A549 (cell line): Measurements from ENCODE around the gene MAGI2. TPM values are rescaled to one million over a fixed set of nuclear protein-coding genes. Genes with fewer than 3 reads are reported as not detected.

Experiments
- ATAC-seq, 2 experiments: fragments of 200-7000 bp in 1 of 2; fragments of >200 bp in 1 of 2; cut with Nextera tagmentation in 1 of 2; cut with Tn5 transposase in 1 of 2; 3 replicates each; pipeline versions ENCODE4 v1.8.0 to v1.9.1; 2018 to 2020; ENCODE audit warnings: mild to moderate bottlenecking in 1 of 2, moderate library complexity in 1 of 2
- CTCF ChIA-PET: fragments of 300-600 bp; sonication (Branson Sonifier 250); formaldehyde crosslinking; extraction: SDS; loops from one replicate; lab custom pipeline; 2021; ENCODE audit warnings: antibody characterized with exemption, inconsistent platforms; lab: Yijun Ruan, JAX
- POLR2A ChIA-PET: fragments of 350-600 bp; formaldehyde crosslinking; extraction: SDS; loops from one replicate; lab custom pipeline; 2021; ENCODE audit warnings: antibody characterized with exemption, inconsistent platforms; lab: Yijun Ruan, JAX
- DNase-seq, 2 experiments: peaks; one replicate each; pipeline versions ENCODE4 v3.0.0 to v3.0.0-alpha.2; 2011 to 2016; ENCODE audit warnings: low read depth in 1 of 2, low spot score in 1 of 2
- FAIRE-seq: peaks from 2 replicates; lab custom pipeline; 2011; peaks lifted over from hg19 to GRCh38; lab: Jason Lieb, UNC
- H3K27ac ChIP-seq, 2 experiments: fragments of >200 bp; sonication (Bioruptor Twin); formaldehyde crosslinking; 3 replicates each; pipeline ENCODE4 v1.5.1; 2016 to 2017
- H3K4me1 ChIP-seq: fragments of >200 bp; sonication (Bioruptor Twin); formaldehyde crosslinking; 3 replicates; pipeline ENCODE4 v1.6.1; 2016
- H3K4me2 ChIP-seq: fragments of >200 bp; sonication (Bioruptor Twin); formaldehyde crosslinking; 3 replicates; pipeline ENCODE4 v1.6.1; 2016
- H3K4me3 ChIP-seq: fragments of >200 bp; sonication (Bioruptor Twin); formaldehyde crosslinking; 3 replicates; pipeline ENCODE4 v1.5.1; 2016
- H3K9me3 ChIP-seq: fragments of >200 bp; sonication (Bioruptor Twin); formaldehyde crosslinking; 3 replicates; pipeline ENCODE4 v1.6.1; 2016
- ATOH8 ChIP-seq: fragments of 250-450 bp; sonication (Bioruptor Pico); IDR thresholded peaks from 2 replicates; pipeline ENCODE4 v1.5.0; 2020; ENCODE audit warnings: low read depth, mild to moderate bottlenecking, moderate library complexity
- BHLHE40 ChIP-seq: IDR thresholded peaks from 2 replicates; pipeline ENCODE4 v1.6.1; 2012; ENCODE audit warnings: low read depth, low read length, inconsistent platforms
- CBX8 ChIP-seq: fragments of 200-600 bp; sonication (generic); IDR thresholded peaks from 2 replicates; pipeline ENCODE4 v1.6.1; 2016
- CHD4 ChIP-seq: fragments of 200-600 bp; sonication (generic); IDR thresholded peaks from 2 replicates; pipeline ENCODE4 v1.6.1; 2016; ENCODE audit warnings: antibody characterized with exemption, mild to moderate bottlenecking, borderline replicate concordance
- EP300 ChIP-seq, 2 experiments: fragments of >200 bp; sonication (Bioruptor Twin); formaldehyde crosslinking; IDR thresholded peaks; 2 replicates in 1 of 2; 3 replicates in 1 of 2; pipeline ENCODE4 v1.6.1; 2016 to 2017
- FOSB ChIP-seq: fragments of 250-450 bp; sonication (Bioruptor Pico); IDR thresholded peaks from 2 replicates; pipeline ENCODE4 v1.5.0; 2020; ENCODE audit warnings: mild to moderate bottlenecking, moderate library complexity
- FOSL2 ChIP-seq, 2 experiments: fragments of 450-650 bp in 1 of 2; fragments of >200 bp in 1 of 2; sonication (Bioruptor Twin) in 1 of 2; formaldehyde crosslinking; IDR thresholded peaks; 2 replicates each; pipeline versions ENCODE4 v1.5.0 to v1.6.1; 2016 to 2020; ENCODE audit warnings: mild to moderate bottlenecking in 1 of 2, moderate library complexity in 1 of 2
- HMGXB4 ChIP-seq: fragments of 250-450 bp; sonication (Bioruptor Pico); IDR thresholded peaks from 2 replicates; pipeline ENCODE4 v1.5.0; 2021; ENCODE audit warnings: mild to moderate bottlenecking, moderate library complexity, borderline replicate concordance
- HOXA7 ChIP-seq: fragments of 250-450 bp; sonication (Bioruptor Pico); IDR thresholded peaks from 2 replicates; pipeline ENCODE4 v1.5.0; 2020; ENCODE audit warnings: mild to moderate bottlenecking, moderate library complexity
- HOXB13 ChIP-seq: fragments of 250-450 bp; sonication (Bioruptor Pico); IDR thresholded peaks from 2 replicates; pipeline ENCODE4 v1.5.0; 2020; ENCODE audit warnings: low read depth, mild to moderate bottlenecking, moderate library complexity
- JUN ChIP-seq, 2 experiments: fragments of >200 bp; sonication (Bioruptor Twin); formaldehyde crosslinking; IDR thresholded peaks; 2 replicates in 1 of 2; 3 replicates in 1 of 2; pipeline ENCODE4 v1.6.1; 2016 to 2017
- KDM1A ChIP-seq: fragments of 200-600 bp; sonication (generic); IDR thresholded peaks from 2 replicates; pipeline ENCODE4 v1.6.1; 2016; ENCODE audit warnings: low read depth, mild to moderate bottlenecking
- NFE2L2 ChIP-seq: fragments of 150-350 bp; conservative IDR thresholded peaks from 2 replicates; pipeline ENCODE4 v1.6.1; 2014; ENCODE audit warnings: low read length
- POLR2A ChIP-seq: IDR thresholded peaks from 2 replicates; pipeline ENCODE4 v1.6.1; 2012; ENCODE audit warnings: mild to moderate bottlenecking, low read length
- RAD21 ChIP-seq, 2 experiments: fragments of >200 bp in 1 of 2; sonication (Bioruptor Twin) in 1 of 2; formaldehyde crosslinking in 1 of 2; IDR thresholded peaks in 1 of 2; conservative IDR thresholded peaks in 1 of 2; 2 replicates in 1 of 2; 3 replicates in 1 of 2; pipeline ENCODE4 v1.6.1; 2012 to 2018; ENCODE audit warnings: inconsistent platforms in 1 of 2
- RARB ChIP-seq: fragments of 250-450 bp; sonication (Bioruptor Pico); IDR thresholded peaks from 2 replicates; pipeline ENCODE4 v1.8.0; 2021; ENCODE audit warnings: mild to moderate bottlenecking, moderate library complexity
- RCOR1 ChIP-seq: fragments of 150-350 bp; IDR thresholded peaks from 2 replicates; pipeline ENCODE4 v1.6.1; 2014; ENCODE audit warnings: antibody characterized with exemption, low read length, low read depth
- REST ChIP-seq: fragments of 200-600 bp; sonication (generic); IDR thresholded peaks from 2 replicates; pipeline ENCODE4 v1.6.1; 2016; ENCODE audit warnings: antibody characterized with exemption, mild to moderate bottlenecking, moderate library complexity
- RNF2 ChIP-seq: fragments of 200-600 bp; sonication (generic); IDR thresholded peaks from 2 replicates; pipeline ENCODE4 v1.6.1; 2016; ENCODE audit warnings: low read depth, mild to moderate bottlenecking, antibody characterized with exemption, moderate library complexity, borderline replicate concordance
- SMC3 ChIP-seq: fragments of >200 bp; sonication (Bioruptor Twin); formaldehyde crosslinking; IDR thresholded peaks from 3 replicates; pipeline ENCODE4 v1.6.1; 2018; ENCODE audit warnings: inconsistent platforms
- TP53 ChIP-seq: fragments of 250-450 bp; sonication (Bioruptor Pico); IDR thresholded peaks from 2 replicates; pipeline ENCODE4 v1.5.0; 2021; ENCODE audit warnings: mild to moderate bottlenecking, moderate library complexity
- ZFP36 ChIP-seq: fragments of 450-650 bp; IDR thresholded peaks from 2 replicates; pipeline ENCODE4 v1.6.1; 2014; ENCODE audit warnings: borderline replicate concordance; ENCODE audit not compliant: partially characterized antibody
- ZNF302 ChIP-seq: fragments of 250-450 bp; sonication (Bioruptor Pico); IDR thresholded peaks from 2 replicates; pipeline ENCODE4 v1.9.0; 2021; ENCODE audit warnings: inconsistent platforms, mild to moderate bottlenecking, moderate library complexity
- ZSCAN20 ChIP-seq: fragments of 250-450 bp; sonication (Bioruptor Pico); IDR thresholded peaks from 2 replicates; pipeline ENCODE4 v1.8.0; 2022; ENCODE audit warnings: mild to moderate bottlenecking, moderate library complexity
- WGBS: methylation state at CpG from one replicate; pipeline ENCODE4 v1.1.6; 2017; ENCODE audit errors: missing lambda C conversion rate; 5-methylcytosine and 5-hydroxymethylcytosine counted together
- polyA plus RNA-seq, 4 experiments: library from polyadenylated mRNA; depleted of rRNA in 3 of 4; stranded (reverse); fragments of >200 nt; fragmentation: RNase III in 1 of 4; extraction: RNeasy Plus Mini Kit Qiagen cat#74134 plus additional on column Dnase treatment in 1 of 4; gene quantifications; 2 replicates in 3 of 4; 3 replicates in 1 of 4; pipeline ENCODE4 v1.2.3, GENCODE V29; 2011 to 2017

MAGI2 gene
- polyA plus RNA-seq, 2 of the 4 experiments (the other 2 are of a cell fraction), result 0.48 to 0.81 TPM

GRCh38 chr7:78377532-78377931 is 1075.9 kb downstream of the MAGI2 start:
- H3K27ac ChIP-seq, result no peak overlapping the region
- POLR2A ChIA-PET, result no interaction called here
- no peak for ATAC-seq
- TF ChIP-seq ATOH8 (CRISPR knock-in tag) (no peak), FOSL2 (IDR thresholded peaks at IDR 0.05) (no peak), FOSL2 (CRISPR knock-in tag; IDR thresholded peaks at IDR 0.05) (no peak), KDM1A (no peak), HMGXB4 (CRISPR knock-in tag) (no peak), SMC3 (no peak), JUN (IDR thresholded peaks at IDR 0.05) (no peak), NFE2L2 (no peak), POLR2A (no peak), RNF2 (no peak), EP300 (IDR thresholded peaks at IDR 0.05) (no peak), ZNF302 (no peak), TP53 (CRISPR knock-in tag) (no peak), REST (no peak), ZFP36 (no peak), RAD21 (conservative IDR thresholded peaks at IDR 0.05 in 1 of 2, IDR thresholded peaks at IDR 0.05 in 1 of 2) (no peak), CHD4 (no peak), HOXA7 (CRISPR knock-in tag) (no peak), RARB (no peak)
- TF ChIP-seq, all 56 proteins: peak for 0
- 63% methylated on average over 1 of the region's 1 CpG for WGBS
- no peaks in the 10 kb centered on the region for H3K9me3 ChIP-seq
- H3K4me2 ChIP-seq, result no peak overlapping the region
- FAIRE-seq (no peak), DNase-seq (no peak)
- H3K4me1 ChIP-seq, result no peaks in the 10 kb centered on the region
- CTCF ChIA-PET, result interaction anchor here (1.3 kb wide), 1 partner anchor 15 kb away, joined by 5 read pairs; no protein-coding TSS in a partner anchor
- no peak overlapping the region for H3K4me3 ChIP-seq

GRCh38 chr7:78370936-78371335 is 1082.5 kb downstream of the MAGI2 start:
- ATAC-seq (no peak), DNase-seq (no peak), FAIRE-seq (no peak)
- no peaks in the 10 kb centered on the region for H3K4me1 ChIP-seq
- no peaks in the 10 kb centered on the region for H3K9me3 ChIP-seq
- ChIA-PET CTCF (no interaction called here), POLR2A (no interaction called here)
- no peak overlapping the region for H3K27ac ChIP-seq
- no peak overlapping the region for H3K4me3 ChIP-seq
- no peak for TF ChIP-seq CBX8
- no peak for TF ChIP-seq FOSB (CRISPR knock-in tag)
- no peak for TF ChIP-seq RCOR1
- TF ChIP-seq HOXB13 (CRISPR knock-in tag), result no peak
- no peak for TF ChIP-seq HMGXB4 (CRISPR knock-in tag)
- TF ChIP-seq BHLHE40, result no peak
- TF ChIP-seq KDM1A, result no peak
- TF ChIP-seq ZSCAN20 (CRISPR knock-in tag), result no peak
- H3K4me2 ChIP-seq, result no peak overlapping the region
